Activated CD4-positive, alpha-beta T cell treated with anti-CD3 and anti-CD28 coated beads, Interleukin-2, amount 50 U/mL, for 16 hours (primary cell): ENCODE measurements around the gene ZNF446.
"Not testable (repeated sequence)": the region's sequence is repeated elsewhere in the genome, so short reads cannot be mapped to it uniquely, and the experiment has no call there.

Experiments
- DNase-seq: peaks from one replicate; pipeline ENCODE4 v3.0.0-alpha.2; 2020

Gene ZNF446

GRCh38 chr19:58470837-58471543 lies 5.2 kb upstream of the ZNF446 start:
- not testable (repeated sequence) for DNase-seq

- DNase-seq: no peak
Measured at GRCh38 chr19:58471736-58472135, 4.4 kb upstream of the ZNF446 start.

GRCh38 chr19:58473775-58474174 lies 2.4 kb upstream of the ZNF446 start:
- DNase-seq: no peak

DNA sequence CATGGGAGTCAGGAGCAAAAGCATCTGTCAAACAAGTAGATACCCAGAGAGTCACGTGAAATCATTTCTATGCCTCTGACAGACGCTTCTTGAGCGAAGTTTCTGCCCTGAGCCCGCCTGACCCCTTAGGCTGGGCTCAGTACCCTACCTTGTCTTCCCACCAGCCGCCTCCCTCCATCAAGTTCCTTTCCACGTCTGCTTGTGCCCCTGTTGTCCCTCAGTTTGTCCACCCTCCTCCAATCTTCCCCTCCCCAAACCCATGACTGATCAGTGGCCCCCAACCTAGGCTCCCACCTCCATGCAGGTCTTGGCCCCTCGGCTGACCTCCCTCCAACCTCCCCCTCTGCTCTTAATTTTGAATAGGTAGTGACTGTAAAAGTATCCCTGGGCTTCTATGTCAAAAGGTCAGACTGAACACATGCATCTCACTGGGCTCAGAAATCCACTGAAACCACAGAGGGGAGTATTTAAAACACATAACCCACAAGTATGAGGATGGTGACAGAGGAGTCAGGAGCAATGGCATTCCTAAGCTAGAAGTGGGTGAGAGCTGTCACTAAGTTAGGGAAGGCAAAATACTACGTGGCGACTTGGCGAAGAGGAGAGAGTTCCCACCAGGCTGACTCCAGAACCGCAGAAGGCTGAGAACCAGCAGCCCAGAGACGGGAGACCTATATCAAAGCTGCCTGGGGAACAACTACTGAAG lies 1.7 kb upstream of the ZNF446 start:
- no peak for DNase-seq

GRCh38 chr19:58474997-58475713 lies 997 bp upstream of the ZNF446 start:
- no peak for DNase-seq

GRCh38 chr19:58476498-58477015 lies 405 bp downstream of the ZNF446 start:
- no peak for DNase-seq

GRCh38 chr19:58477130-58477529 lies 978 bp downstream of the ZNF446 start:
- no peak for DNase-seq

DNA sequence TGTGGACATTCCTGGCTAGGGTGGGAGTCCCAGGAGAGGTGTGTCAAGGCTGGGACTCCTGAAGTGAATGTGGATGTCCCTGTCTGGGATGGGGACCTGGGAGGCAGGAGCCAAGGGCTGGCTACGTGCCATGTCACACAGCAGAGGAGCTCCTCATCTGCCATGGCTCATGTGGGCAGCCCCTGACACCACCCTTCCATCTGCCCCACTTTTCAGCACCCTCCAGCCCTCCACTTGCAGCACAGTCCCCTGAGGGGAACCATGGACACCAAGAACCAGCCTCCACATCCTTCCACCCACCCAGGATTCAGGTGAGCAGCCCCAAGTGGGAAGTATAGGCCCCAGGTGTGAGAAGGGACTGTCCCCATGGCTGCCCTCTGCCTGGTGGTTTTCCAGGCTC lies 1.7 kb downstream of the ZNF446 start:
- no peak for DNase-seq

GRCh38 chr19:58479303-58479702 lies 3.2 kb downstream of the ZNF446 start:
- no peak for DNase-seq

DNA sequence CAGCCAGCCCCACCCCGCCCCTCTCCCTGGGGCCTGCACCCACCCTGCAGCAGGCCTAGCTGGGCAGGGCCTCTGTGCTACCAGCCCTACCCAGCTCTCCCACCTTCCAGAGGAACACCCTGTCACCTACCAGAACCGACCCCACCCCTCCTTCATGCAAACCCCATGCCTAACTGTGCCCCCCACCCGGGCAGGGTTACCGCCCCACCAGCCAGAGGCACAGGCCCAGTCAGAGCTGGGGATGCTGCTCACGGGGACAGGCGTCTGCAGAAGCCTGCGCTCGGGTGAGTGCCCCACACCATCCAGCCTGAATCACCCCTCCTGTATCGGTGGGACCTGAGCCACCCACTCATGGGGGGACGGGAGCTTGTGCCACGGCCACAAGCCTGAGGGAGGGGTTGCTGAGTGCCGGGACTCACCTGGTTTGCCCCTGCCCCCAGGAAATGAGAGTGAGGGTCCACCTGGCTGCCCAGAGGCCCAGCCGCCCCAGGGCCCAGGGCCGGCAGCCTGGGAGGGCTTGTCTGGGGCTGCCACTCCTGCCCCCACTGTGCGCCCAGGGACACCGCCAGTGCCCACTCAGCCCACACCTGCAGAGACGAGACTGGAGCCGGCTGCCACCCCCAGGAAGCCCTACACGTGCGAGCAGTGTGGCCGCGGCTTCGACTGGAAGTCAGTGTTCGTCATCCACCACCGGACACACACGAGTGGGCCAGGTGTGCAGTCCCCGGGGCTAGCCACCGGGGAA lies 3.8 kb downstream of the ZNF446 start:
- DNase-seq: no peak

GRCh38 chr19:58480481-58480830 lies 4.3 kb downstream of the ZNF446 start:
- no peak for DNase-seq

GRCh38 chr19:58480831-58481230 lies 4.7 kb downstream of the ZNF446 start:
- no peak for DNase-seq

DNA sequence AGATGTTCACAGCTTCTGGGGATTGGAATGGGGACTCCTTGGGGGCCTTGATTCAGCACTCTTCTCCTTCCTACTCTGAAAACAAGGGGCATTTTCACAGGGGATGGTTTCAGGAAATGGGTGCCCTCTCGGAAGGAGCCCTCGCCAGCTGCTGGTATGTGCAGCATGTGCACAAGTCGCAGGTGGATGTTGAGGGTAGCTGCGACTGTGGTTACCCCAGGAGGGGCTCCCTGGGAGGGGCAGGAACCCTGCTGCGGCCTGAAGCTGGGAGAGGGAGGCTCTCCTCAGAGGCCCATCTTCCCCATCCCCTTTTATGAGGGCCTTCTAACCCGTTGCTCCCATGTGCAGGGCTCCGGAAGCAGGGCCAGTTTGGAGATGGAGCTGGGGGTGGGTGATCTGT lies 6.2 kb downstream of the ZNF446 start:
- DNase-seq: no peak

DNA sequence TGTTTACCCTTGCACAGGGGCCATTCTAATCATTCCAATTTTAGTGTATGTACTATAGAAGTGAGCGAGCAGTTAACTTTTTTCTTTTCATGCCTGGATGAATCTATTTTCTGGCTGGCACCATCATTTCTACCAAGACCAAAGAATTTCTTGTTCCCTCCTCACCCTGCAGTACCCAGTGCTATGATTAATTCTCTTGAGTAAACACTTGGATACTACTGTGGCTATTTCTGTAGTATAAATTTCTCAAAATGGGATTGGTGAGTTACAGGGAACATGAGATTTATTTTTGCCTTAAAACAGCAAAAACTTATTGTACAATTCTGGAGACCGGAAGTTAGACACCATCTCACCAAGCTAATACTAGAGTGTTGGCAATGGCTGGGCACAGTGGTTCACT lies 7.6 kb downstream of the ZNF446 start:
- no peak for DNase-seq

DNA sequence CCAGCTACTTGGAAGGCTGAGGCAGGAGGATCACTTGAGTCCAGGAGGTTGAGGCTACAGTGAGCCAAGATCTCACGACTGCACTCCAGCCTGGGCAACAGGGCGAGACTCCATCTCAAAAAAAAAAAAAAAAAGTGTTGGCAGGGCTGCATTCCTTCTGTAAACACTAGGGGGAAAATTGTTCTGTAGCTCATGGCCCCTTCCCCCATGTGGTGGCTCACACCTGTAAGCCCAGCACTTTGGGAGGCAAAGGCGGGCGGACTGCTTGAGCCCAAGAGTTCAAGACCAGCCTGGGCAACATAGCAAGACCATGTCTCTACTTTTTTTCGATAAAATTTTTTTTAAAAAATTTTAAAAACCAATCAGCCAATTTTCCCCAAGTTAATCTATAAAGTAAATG lies 8.2 kb downstream of the ZNF446 start:
- not testable (repeated sequence) for DNase-seq

DNA sequence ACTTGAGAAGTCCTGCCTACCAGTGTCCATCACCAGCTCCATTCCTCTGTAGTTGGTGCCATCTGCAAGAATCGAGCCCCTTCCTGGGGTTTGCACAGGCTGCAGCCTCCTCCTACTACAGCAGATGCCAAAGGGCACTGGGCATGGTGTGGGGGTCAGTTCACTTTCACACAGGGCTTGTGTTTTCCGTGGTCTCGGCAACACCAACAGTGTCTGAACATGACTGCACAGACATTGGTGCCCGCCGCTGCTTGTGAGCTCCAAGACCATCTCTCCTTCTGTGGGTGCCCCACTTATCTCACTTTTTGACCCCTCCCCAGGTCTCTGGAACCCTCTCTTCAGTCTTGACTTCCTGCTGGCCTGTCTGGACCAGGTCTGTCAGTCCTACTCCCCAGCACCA lies 15.2 kb downstream of the ZNF446 start:
- DNase-seq: no peak

DNA sequence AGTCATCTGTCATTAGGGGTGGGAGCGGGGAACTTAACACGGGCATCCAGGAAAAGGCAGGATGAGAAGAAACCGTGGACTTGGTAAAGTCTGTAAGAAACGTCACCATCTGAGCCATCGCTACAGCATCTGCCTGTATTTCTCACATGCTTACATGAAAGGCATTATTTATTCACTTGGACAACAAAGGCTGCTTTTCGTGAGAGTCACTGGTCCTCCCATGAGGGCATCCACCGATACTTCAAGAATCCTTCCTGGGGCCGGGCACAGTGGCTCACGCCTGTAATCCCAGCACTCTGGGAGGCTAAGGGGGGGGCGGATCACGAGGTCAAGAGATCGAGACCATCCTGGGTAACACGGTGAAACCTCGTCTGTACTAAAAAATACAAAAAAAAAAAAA lies 16.1 kb downstream of the ZNF446 start:
- DNase-seq: no peak

- no peak for DNase-seq
Measured at GRCh38 chr19:58497634-58498170, 21.6 kb downstream of the ZNF446 start.

- no peak for DNase-seq
Measured at GRCh38 chr19:58498316-58499020, 22.3 kb downstream of the ZNF446 start.

DNA sequence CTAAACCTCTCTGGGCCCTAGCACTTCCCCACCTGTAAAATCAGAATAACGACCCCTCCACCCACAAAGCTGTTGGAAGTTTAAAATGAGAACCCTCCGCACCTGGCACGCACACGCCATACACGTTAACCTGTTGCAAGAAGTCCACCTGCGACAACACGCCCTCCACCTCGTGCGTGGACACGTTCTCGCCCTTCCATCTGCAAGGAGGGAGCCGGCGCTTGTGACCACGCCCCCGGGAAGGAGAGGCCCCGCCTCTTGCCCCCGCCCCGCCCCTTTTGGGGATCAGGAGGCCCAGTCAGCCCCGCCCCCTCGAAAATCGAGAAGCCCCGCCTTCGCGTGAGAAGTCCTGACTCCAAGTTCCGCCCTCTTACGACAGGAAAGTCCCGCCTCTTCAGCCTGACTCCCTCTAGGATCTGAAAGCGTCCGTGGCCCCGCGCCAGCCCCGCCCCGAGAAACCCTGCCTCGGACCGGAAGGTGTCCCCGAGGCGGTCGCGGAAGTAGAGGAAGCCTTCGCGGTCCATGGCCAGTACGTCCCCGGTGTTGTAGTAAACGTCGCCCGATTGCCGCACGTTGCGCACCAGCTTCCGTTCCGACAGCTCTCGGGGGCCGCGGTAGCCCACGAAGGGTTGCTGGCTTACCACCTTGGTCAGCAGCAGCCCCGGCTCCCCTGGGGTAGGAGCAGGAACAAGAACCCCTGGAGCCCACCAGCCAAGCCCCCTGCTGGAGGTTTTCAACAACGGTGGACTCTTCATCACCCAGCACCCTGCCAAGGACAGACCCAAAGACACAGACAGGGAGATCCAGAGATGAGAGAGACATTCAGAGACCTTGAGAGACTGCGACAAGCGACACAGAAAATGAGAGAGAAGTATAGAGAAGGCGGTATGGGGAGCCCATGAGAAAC lies 23.1 kb downstream of the ZNF446 start:
- peak; percentile 100 for DNase-seq

- DNase-seq: no peak
Measured at GRCh38 chr19:58500242-58500641, 24.1 kb downstream of the ZNF446 start.
